DOHH2 (cell line): ENCODE measurements around the gene SH3BP5.

Source experiments
- EZH2phosphoT487 ChIP-seq: fragments of 200-600 bp; sonication (generic); IDR thresholded peaks from 2 replicates; pipeline ENCODE4 v1.6.1; 2017; ENCODE audit warnings: borderline replicate concordance, mild to moderate bottlenecking, antibody characterized with exemption, low read length, moderate library complexity, mixed read lengths
- TF ChIP-seq, protein P1 (sequence below): fragments of 200-600 bp; sonication (generic); IDR thresholded peaks from one replicate; pipeline ENCODE4 v1.5.1; 2014; ENCODE audit warnings: antibody characterized with exemption, mild to moderate bottlenecking, low read depth, low read length; ENCODE audit not compliant: poor library complexity, severe bottlenecking

DNA sequence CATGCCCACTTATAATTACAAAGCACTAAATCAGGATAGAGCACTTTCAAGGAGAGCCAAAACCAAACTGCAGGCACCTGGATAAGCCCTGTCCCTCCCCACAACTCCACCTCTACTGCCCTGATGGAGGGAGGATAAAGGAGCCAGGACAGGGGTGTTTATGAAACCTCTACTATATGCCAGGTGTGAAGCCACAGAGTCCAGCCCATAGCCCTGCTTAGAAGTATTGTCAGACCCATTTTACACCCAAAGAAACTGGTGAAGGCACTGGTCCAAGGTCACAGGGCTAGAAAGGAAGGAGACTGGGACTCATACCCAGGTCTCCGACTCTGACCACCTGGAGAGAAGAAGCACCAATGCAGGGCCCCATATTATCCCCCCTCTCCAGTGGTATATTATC is 48.7 kb downstream of the SH3BP5 start:
- TF ChIP-seq, protein P1, sequence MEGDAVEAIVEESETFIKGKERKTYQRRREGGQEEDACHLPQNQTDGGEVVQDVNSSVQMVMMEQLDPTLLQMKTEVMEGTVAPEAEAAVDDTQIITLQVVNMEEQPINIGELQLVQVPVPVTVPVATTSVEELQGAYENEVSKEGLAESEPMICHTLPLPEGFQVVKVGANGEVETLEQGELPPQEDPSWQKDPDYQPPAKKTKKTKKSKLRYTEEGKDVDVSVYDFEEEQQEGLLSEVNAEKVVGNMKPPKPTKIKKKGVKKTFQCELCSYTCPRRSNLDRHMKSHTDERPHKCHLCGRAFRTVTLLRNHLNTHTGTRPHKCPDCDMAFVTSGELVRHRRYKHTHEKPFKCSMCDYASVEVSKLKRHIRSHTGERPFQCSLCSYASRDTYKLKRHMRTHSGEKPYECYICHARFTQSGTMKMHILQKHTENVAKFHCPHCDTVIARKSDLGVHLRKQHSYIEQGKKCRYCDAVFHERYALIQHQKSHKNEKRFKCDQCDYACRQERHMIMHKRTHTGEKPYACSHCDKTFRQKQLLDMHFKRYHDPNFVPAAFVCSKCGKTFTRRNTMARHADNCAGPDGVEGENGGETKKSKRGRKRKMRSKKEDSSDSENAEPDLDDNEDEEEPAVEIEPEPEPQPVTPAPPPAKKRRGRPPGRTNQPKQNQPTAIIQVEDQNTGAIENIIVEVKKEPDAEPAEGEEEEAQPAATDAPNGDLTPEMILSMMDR: no peak
- TF ChIP-seq EZH2phosphoT487: no peak
